Fibroblast of skin of left quadriceps (primary cell): ENCODE data around the gene TNPO3.
"Not testable (repeated sequence)": the region's sequence is repeated elsewhere in the genome, so short reads cannot be mapped to it uniquely, and the experiment has no call there.

Experiments used
- DNase-seq, 2 experiments: peaks; one replicate each; pipeline ENCODE4 v3.0.0-alpha.2; 2013; ENCODE audit warnings: low read depth in 2 of 2

The TNPO3 gene

DNA sequence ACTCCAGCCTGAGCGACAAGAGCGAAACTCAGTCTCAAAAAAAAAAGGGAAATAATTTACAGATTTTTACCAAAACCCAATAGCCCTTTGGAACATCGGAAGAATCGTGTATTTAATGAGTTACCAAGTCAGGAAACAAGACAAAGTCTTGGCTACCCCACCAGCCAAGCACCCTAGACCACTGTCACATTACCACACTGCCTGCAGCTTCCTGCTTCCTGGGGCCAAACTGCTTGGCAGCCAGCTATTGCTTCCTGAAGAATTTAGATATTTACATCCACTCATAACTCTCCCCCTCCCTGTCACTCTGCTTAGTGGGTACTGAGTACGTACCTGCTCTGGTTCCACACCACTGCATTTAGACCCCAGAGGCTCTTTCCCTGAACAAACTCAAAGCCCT, 14.1 kb upstream of the TNPO3 start:
- DNase-seq: no peak

DNA sequence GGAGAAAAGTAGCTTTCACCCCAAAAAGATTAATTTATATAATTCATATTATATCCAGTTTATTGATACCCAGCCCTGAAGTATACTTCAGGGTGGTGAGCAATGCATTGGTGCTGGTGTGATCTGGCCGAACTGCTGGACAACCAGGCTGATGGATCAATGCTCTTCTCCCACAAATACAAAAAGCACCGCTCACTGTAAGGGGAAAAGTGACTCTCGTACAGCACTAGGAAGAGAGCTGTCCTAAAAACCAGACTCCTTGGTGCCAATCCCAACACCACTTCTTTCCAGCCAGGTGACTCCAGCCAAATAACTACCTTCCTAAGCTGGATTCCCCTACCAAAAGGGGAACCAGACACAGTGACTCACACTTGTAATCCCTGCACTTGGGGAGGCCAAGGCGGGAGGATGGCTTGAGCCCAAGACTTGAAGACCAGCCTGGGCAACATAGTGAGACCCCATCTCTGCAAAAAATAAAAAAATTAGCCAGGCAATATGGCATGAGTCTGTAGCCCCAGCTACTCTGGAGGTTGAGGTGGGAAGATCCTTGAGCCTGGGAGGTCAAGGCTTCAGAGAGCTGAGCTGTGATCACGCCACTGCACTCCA, 13.1 kb upstream of the TNPO3 start:
- no peak for DNase-seq

DNA sequence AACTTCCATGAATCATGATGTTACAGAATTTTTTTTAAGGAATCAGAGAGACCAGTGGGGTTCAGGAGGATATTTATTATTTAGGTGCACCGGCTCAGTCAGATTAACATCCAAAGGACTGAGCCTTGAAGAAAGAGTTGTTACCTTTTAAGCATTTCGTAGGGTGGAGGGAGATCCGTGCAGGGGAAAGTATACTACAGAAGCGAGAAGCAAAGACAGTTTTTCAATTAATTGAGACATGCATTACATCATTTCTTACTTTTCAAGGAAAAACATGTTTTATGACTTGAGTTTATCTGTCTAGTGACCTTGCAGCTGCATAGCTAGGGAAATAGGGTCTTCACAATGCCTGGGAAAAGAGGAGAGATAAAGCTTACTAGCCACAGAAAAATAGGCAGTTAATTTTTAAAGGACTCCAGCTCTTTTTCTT, 12.2 kb upstream of the TNPO3 start:
- not testable (repeated sequence) for DNase-seq

DNA sequence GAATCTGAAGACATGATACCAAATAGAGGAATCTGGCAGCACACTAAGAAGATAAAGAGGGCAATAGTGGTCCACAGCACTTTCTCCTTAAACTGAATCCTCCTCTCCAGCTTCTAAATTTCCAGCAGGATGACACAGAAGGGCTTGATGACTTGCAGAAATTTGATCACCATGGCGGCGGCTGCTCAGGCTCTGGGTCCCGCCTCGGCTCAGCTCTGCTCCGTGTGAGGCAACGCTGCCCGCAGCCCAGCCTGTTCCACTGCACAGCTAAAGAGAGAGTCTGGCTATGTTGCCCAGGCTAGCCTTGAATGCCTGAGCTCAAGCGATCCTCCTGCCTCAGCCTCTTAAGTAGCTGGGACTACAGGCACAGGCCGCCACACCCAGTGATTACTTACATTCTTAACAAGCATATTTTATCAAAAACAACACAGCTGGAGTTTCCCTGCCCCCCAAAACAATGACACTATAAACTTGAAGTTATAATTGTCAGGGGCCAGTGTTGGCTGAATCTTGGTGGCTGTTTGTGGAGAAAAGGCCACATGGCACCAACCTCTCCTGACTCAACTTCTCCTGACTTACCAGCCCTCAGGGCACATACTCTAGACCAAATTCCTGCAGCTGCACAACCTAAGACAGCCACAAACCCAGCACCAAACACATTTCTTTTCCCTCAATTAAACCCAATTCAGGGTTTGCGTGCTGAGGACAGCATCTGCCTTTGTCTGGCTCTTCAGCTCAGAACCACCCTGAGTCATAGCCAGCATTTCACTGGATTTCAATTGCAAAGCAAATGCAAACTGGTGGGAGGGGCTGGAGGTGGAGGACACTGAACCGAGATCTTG, 11.6 kb upstream of the TNPO3 start:
- peak; percentile 35 to 40 for DNase-seq

DNA sequence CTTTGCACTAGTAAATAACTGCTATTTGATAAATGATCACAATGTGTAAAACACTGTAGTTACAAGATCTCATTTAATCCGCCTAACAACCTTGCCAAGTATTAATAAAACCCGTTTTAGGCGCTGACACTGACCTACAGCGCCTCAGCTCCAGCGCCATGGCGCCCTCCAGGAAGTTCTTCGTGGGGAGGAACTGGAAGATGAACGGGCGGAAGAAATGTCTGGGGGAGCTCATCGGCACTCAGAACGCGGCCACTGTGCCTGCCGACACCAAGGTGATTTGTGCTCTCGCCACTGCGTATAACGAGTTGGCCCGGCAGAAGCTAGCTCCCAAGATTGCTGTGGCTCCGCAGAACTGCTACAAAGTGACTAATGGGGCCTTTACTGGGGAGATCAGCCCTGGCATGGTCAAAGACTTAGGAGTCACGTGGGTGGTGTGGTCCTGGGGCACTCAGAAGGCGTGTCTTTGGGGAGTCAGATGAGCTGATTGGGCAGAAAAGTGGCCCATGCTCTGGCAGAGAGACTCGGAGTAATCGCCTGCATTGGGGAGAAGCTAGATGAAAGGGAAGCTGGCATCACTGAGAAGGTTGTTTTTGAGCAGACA, 1.1 kb upstream of the TNPO3 start:
- DNase-seq: no peak

DNA sequence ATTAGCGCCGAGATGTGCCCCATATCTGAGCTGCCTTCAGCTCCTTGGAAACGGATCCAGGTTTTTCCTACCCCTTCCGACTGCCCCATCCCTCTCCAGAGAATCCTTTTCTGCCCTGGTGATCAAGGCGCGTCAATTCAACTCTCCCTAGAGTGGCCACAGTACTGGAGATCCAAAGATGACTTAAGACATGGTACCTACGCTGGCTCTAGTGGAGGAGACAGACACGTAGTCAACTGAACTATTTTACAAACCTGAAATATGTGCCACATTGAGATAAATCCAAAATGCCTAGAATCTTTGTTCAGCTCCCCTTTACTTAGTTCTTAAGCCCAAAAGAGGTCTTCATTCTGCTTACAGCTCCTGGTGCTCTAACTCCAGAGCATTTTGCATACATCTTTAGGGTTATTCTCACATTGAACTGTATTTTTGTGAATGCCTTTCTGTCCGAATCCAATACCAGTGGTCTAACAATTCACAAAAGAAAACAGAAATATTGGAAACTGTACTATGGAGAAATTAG, 444 bp upstream of the TNPO3 start:
- no peak for DNase-seq

DNA sequence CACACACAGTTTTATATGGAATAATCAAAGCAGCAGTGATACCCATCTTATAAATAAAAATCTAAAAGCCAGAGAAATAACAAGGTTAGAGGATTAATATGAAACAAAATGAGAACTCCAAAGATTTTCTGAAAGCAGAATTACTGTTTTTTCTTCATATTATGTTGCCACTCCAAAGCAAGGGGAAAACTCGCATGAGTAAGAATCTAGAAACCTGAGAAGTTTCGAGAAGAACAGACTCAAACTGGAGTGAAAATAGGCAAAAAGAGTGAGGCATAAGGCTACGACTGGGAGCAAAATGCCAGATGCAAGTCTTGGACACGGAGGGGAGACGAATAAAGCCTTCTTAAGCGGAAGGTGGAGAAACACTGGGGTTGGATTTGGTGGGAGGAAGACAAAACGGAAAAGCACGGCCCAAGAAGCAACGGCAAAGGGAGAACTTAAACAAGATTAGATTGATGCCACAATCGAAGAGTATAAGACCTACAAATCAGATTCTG, 923 bp downstream of the TNPO3 start:
- DNase-seq: no peak

DNA sequence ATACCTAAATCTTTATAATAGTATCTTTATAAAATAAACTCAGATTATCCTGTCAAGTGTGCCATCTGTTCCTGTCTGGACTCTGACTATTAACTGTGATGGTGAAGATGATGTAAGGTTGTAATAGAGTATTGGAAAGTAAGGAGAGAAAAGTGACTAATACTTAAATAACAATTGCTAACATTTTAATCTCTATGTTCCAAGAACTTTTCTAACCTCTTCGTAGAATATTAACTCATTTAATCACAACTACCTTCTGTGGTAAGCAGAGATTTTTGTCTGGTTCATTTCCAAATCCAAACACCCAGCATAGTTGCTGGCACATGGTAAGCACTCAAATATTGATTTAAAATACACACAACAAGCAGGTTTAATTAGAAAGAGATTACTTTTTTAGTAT, 2.5 kb downstream of the TNPO3 start:
- DNase-seq: no peak

DNA sequence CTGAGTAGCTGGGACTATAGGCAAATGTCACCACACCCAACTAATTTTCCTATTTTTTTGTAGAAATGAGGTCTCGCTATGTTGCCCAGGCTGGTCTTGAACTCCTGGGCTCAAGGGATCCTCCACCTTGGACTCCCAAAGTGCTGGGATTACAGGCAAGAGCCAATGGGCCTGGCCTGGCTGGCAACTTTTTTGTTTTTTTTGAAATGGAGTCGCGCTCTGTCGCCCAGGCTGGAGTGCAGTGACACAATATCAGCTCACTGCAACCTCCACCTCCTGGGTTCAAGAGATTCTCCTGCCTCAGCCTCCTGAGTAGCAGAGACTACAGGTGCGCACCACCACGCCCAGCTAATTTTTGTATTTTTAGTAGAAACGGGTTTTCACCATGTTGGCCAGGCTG, 3.5 kb downstream of the TNPO3 start:
- not testable (repeated sequence) for DNase-seq

DNA sequence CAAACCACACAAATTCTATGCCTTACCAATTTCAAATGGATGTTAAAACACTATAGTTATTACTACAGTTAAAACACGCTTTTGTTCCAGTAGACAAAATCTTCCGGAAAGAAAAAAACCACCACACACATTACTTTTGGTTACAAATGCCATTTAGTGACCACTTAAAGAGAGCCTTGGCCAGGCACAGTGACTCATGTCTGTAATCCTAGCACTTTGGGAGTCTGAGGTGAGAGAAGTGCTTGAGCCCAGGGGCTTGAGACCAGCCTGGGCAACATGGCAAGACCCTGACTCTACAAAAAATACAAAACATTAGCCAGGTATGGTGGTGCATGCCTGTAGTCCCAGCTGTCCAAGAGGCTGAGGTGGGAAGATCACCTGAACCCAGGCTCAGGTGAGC, 7.2 kb downstream of the TNPO3 start:
- DNase-seq: no peak

DNA sequence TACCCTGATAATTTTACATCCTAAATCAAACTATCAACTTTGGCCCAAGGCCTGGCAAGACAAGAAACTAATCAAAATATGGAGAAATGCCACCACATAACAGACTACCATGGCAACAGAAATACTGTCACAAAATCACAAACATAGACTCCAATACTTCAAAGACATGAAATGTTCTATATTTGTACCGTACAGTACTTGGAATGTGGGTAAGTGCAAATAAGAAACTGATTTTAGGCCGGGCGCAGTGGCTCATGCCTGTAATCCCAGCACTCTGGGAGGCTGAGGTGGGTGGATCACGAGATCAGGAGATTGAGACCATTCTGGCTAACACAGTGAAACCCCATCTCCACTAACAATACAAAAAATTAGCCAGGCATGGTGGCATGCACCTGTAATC, 9.2 kb downstream of the TNPO3 start:
- no peak for DNase-seq

DNA sequence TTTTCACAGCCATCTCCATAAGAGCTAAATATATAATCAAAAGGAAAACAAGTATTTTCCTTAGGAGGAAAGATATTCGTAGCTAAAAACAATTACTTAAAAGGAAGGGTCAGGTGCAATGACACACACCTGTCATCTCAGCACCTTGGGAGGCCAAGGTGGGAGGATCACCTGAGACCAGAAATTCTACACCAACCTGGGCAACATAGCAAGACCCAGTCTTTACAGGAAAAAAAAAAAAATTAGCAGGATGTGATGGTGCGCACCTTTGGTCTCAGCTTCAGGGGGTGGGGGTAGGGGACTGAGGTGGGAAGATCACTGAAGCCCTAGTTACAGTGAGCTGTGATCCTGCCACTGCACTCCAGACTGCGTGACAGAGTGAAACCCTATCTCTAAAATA, 11.9 kb downstream of the TNPO3 start:
- DNase-seq: no peak

DNA sequence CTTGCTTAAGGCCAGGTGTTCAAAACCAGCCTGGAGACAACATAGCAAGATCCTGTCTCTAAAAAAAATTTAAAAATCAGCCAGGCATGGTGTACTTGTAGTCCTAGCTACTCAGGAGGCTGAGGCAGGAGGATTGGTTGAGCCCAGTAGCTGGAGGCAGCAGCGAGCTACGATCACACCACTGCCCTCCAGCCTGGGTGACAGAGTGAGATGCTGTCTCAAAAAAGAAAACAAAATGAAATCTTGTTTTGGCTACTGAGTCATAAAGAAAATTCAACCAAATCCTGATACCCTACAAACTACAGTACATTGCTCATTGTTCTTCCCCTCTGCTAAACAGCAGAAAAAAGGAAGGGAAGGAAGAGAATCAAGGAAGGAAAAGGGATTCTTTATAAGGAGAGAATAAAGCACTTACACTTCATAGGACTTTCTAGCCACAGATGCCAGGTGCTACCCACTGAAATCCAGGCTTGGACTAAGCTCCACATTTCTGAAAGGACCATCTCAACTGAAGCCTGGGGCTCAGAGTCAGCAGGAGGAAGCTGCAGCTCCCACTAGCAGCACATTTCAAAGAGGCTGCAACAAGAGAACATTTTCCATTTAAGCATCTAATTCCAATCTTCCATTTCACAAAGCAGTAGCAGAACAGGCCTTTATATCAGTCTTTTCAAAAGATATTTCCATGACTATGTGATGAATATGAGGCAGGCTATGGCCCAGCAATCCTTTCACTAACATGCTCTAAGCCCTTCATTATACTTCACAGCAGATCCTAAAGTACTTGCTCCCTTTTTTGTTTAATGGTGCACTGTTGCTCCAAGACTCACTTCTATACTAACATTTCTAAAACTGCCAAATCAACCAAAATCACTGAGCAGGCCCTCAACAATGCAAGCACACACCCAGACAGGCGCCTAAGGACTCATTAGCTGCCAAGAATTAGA, 13.5 kb downstream of the TNPO3 start:
- DNase-seq: no peak

DNA sequence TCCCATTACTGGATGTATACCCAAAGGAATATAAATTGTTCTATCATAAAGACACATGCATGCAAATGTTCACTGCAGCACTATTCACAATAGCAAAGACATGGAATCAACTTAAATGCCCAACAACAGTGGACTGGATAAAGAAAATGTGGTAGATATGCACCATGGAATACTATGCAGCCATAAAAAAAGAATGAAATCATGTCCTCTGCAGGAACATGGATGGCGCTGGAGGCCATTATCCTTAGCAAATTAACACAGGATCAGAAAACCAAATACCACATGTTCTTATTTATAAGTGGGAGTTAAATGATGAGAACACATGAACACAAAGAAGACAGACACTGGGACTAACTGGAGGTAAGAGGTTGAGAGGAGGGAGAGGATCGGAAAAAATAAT, 16.4 kb downstream of the TNPO3 start:
- not testable (repeated sequence) for DNase-seq

DNA sequence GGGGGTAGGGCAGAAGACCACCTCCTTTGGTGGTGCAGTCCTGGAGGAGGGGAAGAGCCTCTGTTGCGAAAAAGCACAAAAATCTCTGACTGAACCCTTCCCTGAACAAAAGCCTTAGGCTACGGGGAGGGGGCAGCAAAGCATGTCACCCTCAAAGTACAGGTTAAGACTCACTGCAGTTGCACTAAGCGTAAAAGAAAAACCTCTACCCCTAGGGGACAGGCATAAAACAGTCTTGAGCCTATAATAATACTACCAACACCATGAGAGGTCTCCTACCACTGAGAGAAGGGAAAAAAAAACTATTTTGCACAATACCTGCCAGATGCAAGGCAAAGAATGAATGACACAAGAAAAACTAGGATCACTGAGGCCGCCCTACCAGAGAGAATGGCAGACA, 17.3 kb downstream of the TNPO3 start:
- DNase-seq: no peak

DNA sequence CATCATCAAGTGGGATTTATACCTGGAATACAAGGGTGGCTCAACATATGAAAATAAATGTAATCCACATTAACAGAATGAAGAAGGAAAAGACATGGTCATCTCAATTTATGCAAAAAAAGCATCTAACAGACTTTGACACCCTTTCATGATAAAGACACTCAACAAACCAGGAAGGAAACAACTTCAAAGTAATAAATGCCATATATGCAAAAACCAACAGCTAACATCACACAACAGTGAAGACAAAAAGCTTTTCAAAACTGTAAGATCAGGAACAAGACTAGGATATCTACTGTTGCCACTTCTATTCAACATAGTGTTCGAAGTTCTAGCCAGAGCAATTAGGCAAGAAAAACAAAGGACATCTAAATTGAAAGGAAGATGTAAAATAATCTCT, 22.9 kb downstream of the TNPO3 start:
- DNase-seq: no peak

DNA sequence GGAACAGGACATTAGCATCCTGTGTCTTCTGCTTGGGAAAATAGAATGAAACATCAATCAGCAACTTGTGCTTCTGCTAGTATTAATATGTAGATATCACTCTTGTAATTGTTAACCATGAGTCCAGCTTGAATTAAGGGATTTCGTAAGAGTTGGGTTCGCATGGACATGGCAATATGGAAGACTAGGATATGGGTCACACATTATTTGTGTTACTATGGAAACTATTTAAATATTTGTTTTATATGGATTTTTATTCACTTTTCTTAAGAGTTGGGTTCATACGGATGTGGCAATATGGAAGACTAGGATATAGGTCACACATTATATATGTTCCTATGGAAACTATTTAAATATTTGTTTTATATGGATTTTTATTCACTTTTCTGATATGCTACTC, 24.5 kb downstream of the TNPO3 start:
- no peak for DNase-seq

DNA sequence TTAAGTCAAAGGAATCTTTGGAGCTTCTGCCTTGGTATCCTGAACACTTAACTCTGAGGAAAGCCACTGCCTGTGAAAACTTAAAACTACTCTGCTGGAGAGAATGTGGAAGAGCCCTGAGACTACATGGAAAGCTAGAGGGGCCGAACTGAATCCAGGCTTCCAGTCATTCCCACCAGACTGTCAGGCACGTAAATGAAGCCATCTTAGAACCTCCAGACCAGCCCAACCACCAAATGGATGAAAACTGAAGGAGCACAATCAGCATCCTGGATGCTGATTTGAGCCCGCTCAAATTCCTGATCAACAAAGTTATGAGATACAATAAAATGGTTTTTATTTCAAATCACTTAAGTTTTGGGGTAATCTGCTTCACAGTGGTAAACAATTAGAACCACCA, 30.8 kb downstream of the TNPO3 start:
- DNase-seq: no peak

DNA sequence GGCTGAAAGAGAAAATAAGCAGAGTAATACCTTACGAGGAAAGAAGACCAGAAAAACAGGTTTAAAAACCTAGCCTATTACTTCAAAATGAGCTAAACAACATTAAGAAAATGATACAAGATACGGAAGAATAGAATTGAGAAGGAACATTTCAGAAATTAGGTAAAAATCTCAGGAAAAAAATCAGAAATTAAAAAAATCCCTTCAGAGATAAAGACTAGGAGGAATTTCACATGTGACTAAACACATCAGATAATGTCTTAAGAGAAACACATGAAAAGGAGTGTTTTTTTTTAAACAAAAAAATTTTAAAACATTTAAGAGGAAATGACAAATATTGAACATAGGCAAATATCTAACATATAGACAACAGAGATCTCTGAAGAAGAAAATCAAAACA, 33.3 kb downstream of the TNPO3 start:
- no peak for DNase-seq

DNA sequence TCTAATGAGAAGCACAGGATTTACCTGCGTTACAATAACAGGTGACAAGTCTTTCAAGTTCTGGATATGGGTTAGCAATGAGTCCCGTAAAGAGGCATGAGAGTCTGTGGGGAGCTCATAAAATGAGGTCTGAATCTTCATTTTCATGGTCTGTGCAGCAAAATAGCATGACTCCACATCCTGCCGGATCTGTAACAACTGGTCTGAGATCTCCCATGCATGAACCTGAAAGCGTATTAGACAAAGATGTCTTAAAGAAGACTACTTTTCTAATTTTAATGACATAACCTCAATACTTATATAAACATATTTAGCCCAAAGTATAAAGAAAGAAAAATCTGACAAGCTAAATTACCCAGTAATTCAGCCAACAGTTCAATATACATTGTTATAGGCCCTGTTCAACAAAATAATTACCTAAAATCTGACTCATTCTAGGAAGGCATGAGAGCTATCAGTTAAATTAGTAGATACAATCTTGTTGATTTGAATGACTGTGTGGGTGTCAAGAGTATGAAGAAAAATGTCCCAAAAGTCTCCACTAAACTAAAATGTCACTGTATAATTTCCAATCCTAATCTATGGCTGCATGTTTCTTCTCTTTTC, 36.9 kb downstream of the TNPO3 start:
- no peak for DNase-seq

DNA sequence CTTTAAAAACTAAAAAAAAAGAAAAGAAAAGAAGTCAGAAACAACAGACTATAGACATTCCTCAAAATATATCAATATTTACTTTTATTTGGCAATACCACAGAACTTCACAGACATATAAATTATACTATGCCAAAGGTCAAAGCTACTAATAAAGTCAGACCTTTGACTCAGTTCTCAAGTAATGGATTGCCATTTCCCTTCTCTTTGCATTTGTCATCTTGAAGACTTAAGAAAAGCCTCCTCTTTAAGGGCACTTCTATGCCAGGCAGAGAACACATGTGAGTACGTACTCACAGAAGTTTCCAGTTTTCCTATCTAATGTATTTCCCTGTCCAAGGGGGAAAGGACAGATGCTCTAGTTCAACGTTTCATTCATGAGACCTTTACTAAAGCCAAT, 37.6 kb downstream of the TNPO3 start:
- DNase-seq: no peak
